HFFc6 (cell line): ENCODE results near the gene ROCK2. TPM values are rescaled to one million over a fixed set of nuclear protein-coding genes. Genes with fewer than 3 reads are reported as not detected.
A peak's percentile ranks its signal among the peaks of the same experiment; 100 is the strongest.
"Not testable (repeated sequence)": the region's sequence is repeated elsewhere in the genome, so short reads cannot be mapped to it uniquely, and the experiment has no call there.

ENCODE experiments used
- DNase-seq: peaks from one replicate; pipeline ENCODE4 v3.0.0-alpha.2; 2018
- H3K27ac Mint-ChIP-seq: 2 replicates; pipeline ENCODE4 v1.8.0; 2020; ENCODE audit warnings: mild to moderate bottlenecking, mixed read lengths
- H3K27me3 Mint-ChIP-seq: 2 replicates; pipeline ENCODE4 v1.8.0; 2021; ENCODE audit warnings: mild to moderate bottlenecking, moderate library complexity, mixed read lengths; ENCODE audit not compliant: insufficient read depth
- H3K36me3 Mint-ChIP-seq: 2 replicates; pipeline ENCODE4 v1.8.0; 2021; ENCODE audit warnings: low read depth, mixed read lengths
- H3K4me1 Mint-ChIP-seq: 2 replicates; pipeline ENCODE4 v1.8.0; 2020; ENCODE audit warnings: low read depth, mixed read lengths
- H3K4me3 Mint-ChIP-seq: 2 replicates; pipeline ENCODE4 v1.8.0; 2020; ENCODE audit warnings: mild to moderate bottlenecking, moderate library complexity, mixed read lengths
- H3K9me3 Mint-ChIP-seq: 2 replicates; pipeline ENCODE4 v1.8.0; 2020; ENCODE audit warnings: mild to moderate bottlenecking, mixed read lengths
- total RNA-seq, 6 experiments: library from RNA; stranded (reverse); fragmentation: NEBNext Ultra II Directional; extraction: Animal tissue kit (Norgen Biotek cat#: 25700); gene quantifications; 2 replicates in 1 of 6; 3 replicates in 5 of 6; pipeline ENCODE4 v1.2.3, GENCODE V29; 2021
- TF ChIP-seq, protein P1 (sequence below): fragments of 200-600 bp; sonication (generic); IDR thresholded peaks from 2 replicates; pipeline ENCODE4 v1.5.0; 2021; ENCODE audit warnings: antibody characterized with exemption, mild to moderate bottlenecking

ROCK2 gene
- total RNA-seq, 6 experiments from 2014 or later: 41.6 to 54.3 (median 51.7) TPM

DNA sequence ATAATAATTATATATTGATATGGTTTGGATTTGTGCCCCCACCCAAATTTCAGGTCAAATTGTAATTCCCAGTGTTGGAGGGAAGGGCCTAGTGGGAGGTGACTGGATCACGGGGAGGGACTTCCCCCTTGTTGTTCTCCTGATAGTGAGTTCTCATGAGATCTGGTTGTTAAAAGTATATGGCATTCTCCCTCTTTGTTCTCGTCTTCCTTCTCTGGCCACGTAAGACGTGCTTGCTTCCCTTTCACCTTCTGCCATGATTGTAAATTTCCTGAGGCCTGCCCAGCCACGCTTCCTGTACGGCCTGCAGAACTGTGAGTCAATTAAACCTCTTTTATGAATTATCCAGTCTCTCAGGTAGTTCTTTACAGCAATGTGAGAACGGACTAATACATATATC lies 88.3 kb downstream of the ROCK2 start:
- peaks cover 24% of the 10 kb centered on the region for H3K4me1 Mint-ChIP-seq
- no peak for DNase-seq
- no peaks in the 10 kb centered on the region; the same call in 1 of the 2 replicates for H3K27me3 Mint-ChIP-seq
- H3K4me3 Mint-ChIP-seq: no peak overlapping the region
- H3K36me3 Mint-ChIP-seq: peaks cover 17% of the 10 kb centered on the region
- H3K9me3 Mint-ChIP-seq: no peaks in the 10 kb centered on the region
- TF ChIP-seq, protein P1, sequence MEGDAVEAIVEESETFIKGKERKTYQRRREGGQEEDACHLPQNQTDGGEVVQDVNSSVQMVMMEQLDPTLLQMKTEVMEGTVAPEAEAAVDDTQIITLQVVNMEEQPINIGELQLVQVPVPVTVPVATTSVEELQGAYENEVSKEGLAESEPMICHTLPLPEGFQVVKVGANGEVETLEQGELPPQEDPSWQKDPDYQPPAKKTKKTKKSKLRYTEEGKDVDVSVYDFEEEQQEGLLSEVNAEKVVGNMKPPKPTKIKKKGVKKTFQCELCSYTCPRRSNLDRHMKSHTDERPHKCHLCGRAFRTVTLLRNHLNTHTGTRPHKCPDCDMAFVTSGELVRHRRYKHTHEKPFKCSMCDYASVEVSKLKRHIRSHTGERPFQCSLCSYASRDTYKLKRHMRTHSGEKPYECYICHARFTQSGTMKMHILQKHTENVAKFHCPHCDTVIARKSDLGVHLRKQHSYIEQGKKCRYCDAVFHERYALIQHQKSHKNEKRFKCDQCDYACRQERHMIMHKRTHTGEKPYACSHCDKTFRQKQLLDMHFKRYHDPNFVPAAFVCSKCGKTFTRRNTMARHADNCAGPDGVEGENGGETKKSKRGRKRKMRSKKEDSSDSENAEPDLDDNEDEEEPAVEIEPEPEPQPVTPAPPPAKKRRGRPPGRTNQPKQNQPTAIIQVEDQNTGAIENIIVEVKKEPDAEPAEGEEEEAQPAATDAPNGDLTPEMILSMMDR: no peak
- no peak overlapping the region for H3K27ac Mint-ChIP-seq

DNA sequence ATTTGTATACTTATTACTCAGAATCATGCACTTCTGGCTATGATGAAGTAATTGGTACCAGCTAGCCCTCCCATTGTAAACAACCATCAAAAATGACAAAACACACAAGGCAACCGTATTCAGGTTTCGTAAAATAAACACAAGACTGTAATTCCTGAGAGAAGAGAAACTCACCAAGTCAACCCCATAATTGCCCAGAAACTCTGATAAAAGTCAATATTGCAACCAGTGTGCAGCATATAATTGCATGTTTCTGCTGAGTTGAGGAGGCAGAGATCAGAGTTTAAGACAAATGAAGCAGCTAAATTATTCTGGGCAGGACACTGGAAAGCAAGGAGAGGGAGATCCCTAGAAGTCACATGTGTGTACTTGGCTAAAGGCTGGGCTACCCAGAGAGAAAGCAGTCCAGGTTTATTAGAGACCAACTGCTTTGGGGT lies 90.3 kb downstream of the ROCK2 start:
- TF ChIP-seq, protein P1: no peak
- no peak for DNase-seq
- Mint-ChIP-seq H3K27me3 (no peaks in the 10 kb centered on the region; the same call in 1 of the 2 replicates), H3K4me1 (peaks cover 28% of the 10 kb centered on the region), H3K9me3 (no peaks in the 10 kb centered on the region), H3K4me3 (no peak overlapping the region), H3K27ac (no peak overlapping the region), H3K36me3 (peaks cover 17% of the 10 kb centered on the region)

DNA sequence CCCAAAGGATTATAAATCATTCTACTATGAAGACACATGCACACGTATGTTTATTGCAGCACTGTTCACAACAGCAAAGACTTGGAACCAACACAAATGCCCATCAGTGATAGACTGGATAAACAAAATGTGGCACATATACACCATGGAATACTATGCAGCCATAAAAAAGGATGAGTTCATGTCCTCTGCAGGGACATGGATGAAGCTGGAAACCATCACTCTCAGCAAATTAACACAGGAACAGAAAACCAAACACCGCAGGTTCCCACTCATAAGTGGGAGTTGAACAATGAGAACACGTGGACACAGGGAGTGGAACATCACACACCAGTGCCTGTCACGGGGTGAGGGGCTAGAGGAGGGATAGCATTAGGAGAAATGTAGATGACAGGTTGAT lies 92.0 kb downstream of the ROCK2 start:
- not testable (repeated sequence) for H3K9me3 Mint-ChIP-seq, H3K4me3 Mint-ChIP-seq, H3K27ac Mint-ChIP-seq, DNase-seq, H3K27me3 Mint-ChIP-seq
- Mint-ChIP-seq H3K4me1 (peaks cover 20% of the 10 kb centered on the region), H3K36me3 (peaks cover 17% of the 10 kb centered on the region)

DNA sequence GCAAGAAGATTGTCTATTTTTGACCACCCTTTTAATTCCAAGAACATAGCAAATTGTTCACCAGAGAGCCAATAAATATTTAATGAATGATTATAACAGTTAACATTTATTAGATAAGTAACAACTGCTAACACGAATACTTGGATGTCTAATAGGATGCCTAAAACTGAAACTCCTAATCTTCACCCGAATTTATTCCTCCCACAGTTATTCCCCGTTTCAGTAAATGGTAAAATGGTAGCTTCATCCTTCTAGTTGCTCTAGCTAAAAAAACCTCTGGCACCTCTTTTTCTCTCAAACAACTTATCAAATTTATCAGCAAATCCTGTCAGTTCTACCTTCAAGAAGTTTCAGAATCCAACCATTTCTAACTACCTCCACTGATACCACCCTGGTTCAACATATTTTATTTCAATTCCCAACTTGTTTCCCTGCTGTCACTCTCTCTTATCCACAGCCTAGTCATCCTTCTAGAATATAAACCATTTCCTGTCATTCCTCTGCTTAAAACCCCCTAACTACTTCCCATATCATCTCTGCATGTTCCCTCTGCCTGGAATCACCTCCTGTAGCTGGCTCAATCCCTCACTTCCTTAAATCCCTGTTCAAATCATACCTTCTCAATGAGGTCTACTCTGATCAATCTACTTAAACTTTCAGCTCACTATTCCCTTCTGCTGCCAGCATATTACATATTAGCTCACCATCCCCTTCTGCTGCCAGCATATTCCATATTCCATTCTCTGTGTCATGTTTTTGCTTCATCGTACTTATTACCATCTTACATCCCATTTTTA lies 93.8 kb downstream of the ROCK2 start:
- TF ChIP-seq, protein P1: no peak
- Mint-ChIP-seq H3K27me3 (no peaks in the 10 kb centered on the region), H3K36me3 (peaks cover 9% of the 10 kb centered on the region), H3K4me1 (peaks cover 20% of the 10 kb centered on the region), H3K9me3 (no peaks in the 10 kb centered on the region), H3K4me3 (no peak overlapping the region), H3K27ac (peak overlapping the region; percentile 34)
- no peak for DNase-seq

DNA sequence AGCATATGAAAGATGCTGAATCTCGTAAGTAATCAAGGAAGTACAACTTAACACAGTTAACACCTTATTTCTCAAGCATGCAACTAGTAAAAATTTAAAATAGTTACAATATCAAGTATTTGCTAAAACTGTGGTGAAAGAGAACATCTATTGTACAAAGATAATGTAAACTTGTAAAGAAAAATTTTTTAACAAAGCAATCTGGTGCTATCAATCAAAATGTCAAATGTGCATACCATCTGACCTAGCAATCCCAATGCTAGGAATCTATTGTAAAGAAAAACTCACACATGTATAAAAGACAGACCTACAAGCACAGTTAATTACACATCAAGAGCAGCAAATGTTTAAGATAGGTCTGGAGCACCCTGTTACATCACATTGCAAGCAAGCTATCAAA lies 99.1 kb downstream of the ROCK2 start:
- DNase-seq: no peak
- TF ChIP-seq, protein P1: no peak
- Mint-ChIP-seq H3K27me3 (no peaks in the 10 kb centered on the region), H3K9me3 (no peaks in the 10 kb centered on the region), H3K4me1 (peaks cover 5% of the 10 kb centered on the region), H3K27ac (no peak overlapping the region), H3K4me3 (no peak overlapping the region), H3K36me3 (peaks cover 19% of the 10 kb centered on the region)

DNA sequence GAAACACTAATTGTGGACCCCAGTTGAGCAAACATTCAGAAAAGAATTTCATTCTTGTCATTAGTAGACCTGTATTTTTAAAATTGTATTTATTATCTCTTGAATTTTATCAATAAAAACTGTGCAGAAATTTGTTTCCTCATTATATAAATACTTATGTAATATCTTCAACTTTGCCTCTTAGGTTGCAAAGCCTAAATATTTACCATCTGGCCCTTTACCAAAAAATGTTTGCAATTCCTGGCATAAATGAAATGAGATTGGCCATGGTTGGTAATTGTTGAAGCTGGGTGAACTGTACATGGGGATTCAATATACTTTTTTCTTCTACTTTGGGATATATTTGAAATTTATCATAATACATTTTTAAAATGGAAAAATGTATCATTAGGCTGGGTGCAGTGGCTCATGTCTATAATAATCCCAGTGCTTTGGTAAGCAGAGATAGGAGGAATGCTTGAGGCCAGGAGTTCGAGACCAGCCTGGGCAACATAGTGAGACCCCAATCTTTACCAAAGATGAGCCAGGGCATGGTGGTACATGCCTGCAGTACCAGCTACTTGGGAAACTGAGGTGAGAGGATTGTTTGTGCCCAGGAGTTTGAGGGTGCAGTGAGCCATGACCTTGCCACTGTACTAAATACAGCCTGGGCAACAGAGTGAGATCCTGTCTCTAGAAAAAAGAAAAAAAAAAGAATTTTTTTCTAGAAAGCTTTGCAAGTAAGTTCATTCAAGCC lies 100.2 kb downstream of the ROCK2 start:
- H3K4me1 Mint-ChIP-seq: peaks cover 11% of the 10 kb centered on the region
- TF ChIP-seq, protein P1: no peak
- H3K36me3 Mint-ChIP-seq: peaks cover 21% of the 10 kb centered on the region
- DNase-seq: no peak
- H3K27ac Mint-ChIP-seq: no peak overlapping the region
- no peaks in the 10 kb centered on the region for H3K9me3 Mint-ChIP-seq
- peaks cover 4% of the 10 kb centered on the region; the same call in 1 of the 2 replicates for H3K27me3 Mint-ChIP-seq
- H3K4me3 Mint-ChIP-seq: no peak overlapping the region
